Activated naive CD4-positive, alpha-beta T cell treated with anti-CD3 and anti-CD28 coated beads, Interleukin-2, amount 10 ng/mL, durations not matched to agents 5 hours and 36 hours (primary cell): ENCODE measurements around the gene TMEM121B. TPM values are rescaled to one million over a fixed set of nuclear protein-coding genes. Genes with fewer than 3 reads are reported as not detected.

Experiments used
- total RNA-seq, 2 experiments: library from RNA; stranded (reverse); gene quantifications; one replicate each; pipeline ENCODE4 v1.2.3, GENCODE V29; 2021

The TMEM121B gene
- total RNA-seq = under 1 TPM; 0.12 to 0.23 TPM

GRCh38 chr22:17121233-17122195 is at the start of gene TMEM121B:
Gene TMEM121B (minus strand): TSS chr22:17121360. CDS start chr22:17121127, 233 bp downstream.

GRCh38 chr22:17158568-17159503 is 37.7 kb upstream of the TMEM121B start, which contains the start of gene HDHD5:
Gene HDHD5 (minus strand): TSS chr22:17159277. CDS start chr22:17159251, 26 bp downstream.

GRCh38 chr22:17084554-17085276 is 36.4 kb downstream of the TMEM121B start, which contains the start of gene IL17RA:
Gene IL17RA (plus strand): TSS chr22:17085000. CDS start chr22:17085092, 92 bp downstream.

Other genes with a start within 250 kb of the TMEM121B start
- gene GAB4, start 113.1 kb downstream of the TMEM121B start, total RNA-seq = not detected
- gene IL17RA, start 36.4 kb downstream of the TMEM121B start, total RNA-seq = 10 to 100 TPM; 73.6 to 73.8 TPM
- 10 to 100 TPM; 38.6 to 39.2 TPM for gene HDHD5, start 37.9 kb upstream of the TMEM121B start, total RNA-seq
- gene ADA2, start 98.1 kb upstream of the TMEM121B start, total RNA-seq = 10 to 100 TPM; 90.9 to 94.0 TPM
- gene CECR2, start 248.1 kb upstream of the TMEM121B start, total RNA-seq = under 1 TPM; 0.02 to 0.05 TPM